Measurements from ENCODE around the gene C1QL2. TPM values are rescaled to one million over a fixed set of nuclear protein-coding genes. Genes with fewer than 3 reads are reported as not detected.

C1QL2 gene
- polyA plus RNA-seq (ENCODE audit: insufficient read length), result not detected

- no peak for DNase-seq (ENCODE audit: low read depth)
These were observed at the start of gene C1QL2 for GRCh38 chr2:119158563-119159347. Gene C1QL2 (minus strand): TSS chr2:119158751. CDS start chr2:119158269, 482 bp downstream.

- DNase-seq (ENCODE audit: low read depth), result no peak
These were observed 48.9 kb upstream of the C1QL2 start for GRCh38 chr2:119207447-119207846.

GRCh38 chr2:119206201-119206600 is 47.6 kb upstream of the C1QL2 start:
- no peak for DNase-seq (ENCODE audit: low read depth)

- no peak for DNase-seq (ENCODE audit: low read depth)
These were observed 46.6 kb upstream of the C1QL2 start for GRCh38 chr2:119205001-119205706.

GRCh38 chr2:119204525-119204924 is 46.0 kb upstream of the C1QL2 start:
- no peak for DNase-seq (ENCODE audit: low read depth)

- no peak for DNase-seq (ENCODE audit: low read depth)
These were observed 44.2 kb upstream of the C1QL2 start for GRCh38 chr2:119202610-119203310.

GRCh38 chr2:119201815-119202214 is 43.3 kb upstream of the C1QL2 start:
- no peak for DNase-seq (ENCODE audit: low read depth)

GRCh38 chr2:119198240-119198840 is 39.8 kb upstream of the C1QL2 start:
- DNase-seq (ENCODE audit: low read depth), result no peak

- no peak for DNase-seq (ENCODE audit: low read depth)
These were observed 39.1 kb upstream of the C1QL2 start for GRCh38 chr2:119197529-119198239.

- no peak for DNase-seq (ENCODE audit: low read depth)
These were observed 38.5 kb upstream of the C1QL2 start for GRCh38 chr2:119197126-119197405.

GRCh38 chr2:119196301-119197125 is 38.0 kb upstream of the C1QL2 start:
- DNase-seq (ENCODE audit: low read depth), result no peak

GRCh38 chr2:119195887-119196286 is 37.3 kb upstream of the C1QL2 start:
- no peak for DNase-seq (ENCODE audit: low read depth)

- DNase-seq (ENCODE audit: low read depth), result no peak
These were observed 36.5 kb upstream of the C1QL2 start for GRCh38 chr2:119195001-119195400.

GRCh38 chr2:119192893-119193292 is 34.3 kb upstream of the C1QL2 start:
- DNase-seq (ENCODE audit: low read depth), result no peak

- DNase-seq (ENCODE audit: low read depth), result no peak
These were observed 32.0 kb upstream of the C1QL2 start for GRCh38 chr2:119190321-119191111.

GRCh38 chr2:119184512-119184911 is 26.0 kb upstream of the C1QL2 start:
- DNase-seq (ENCODE audit: low read depth), result no peak

GRCh38 chr2:119181791-119182445 is 23.4 kb upstream of the C1QL2 start:
- DNase-seq (ENCODE audit: low read depth), result no peak

- DNase-seq (ENCODE audit: low read depth), result no peak
These were observed 22.8 kb upstream of the C1QL2 start for GRCh38 chr2:119181391-119181790.

- no peak for DNase-seq (ENCODE audit: low read depth)
These were observed 22.3 kb upstream of the C1QL2 start for GRCh38 chr2:119180892-119181291.

Measured in forelimb muscle (tissue), 1 donor.